Endothelial cell of umbilical vein (primary cell): ENCODE measurements around the gene MRPL58. TPM values are rescaled to one million over a fixed set of nuclear protein-coding genes. Genes with fewer than 3 reads are reported as not detected.
"Not testable (repeated sequence)": the region's sequence is repeated elsewhere in the genome, so short reads cannot be mapped to it uniquely, and the experiment has no call there.

Experiments
- BruUV-seq: library from RNA; stranded (reverse); fragments of 400-500 nt; replicated peaks from 2 replicates; lab custom pipeline; 2021; lab: Mats Ljungman, UMichigan
- CTCF ChIA-PET: fragments of 300-600, 350-600 bp; sonication (Branson Sonifier 250); formaldehyde crosslinking; loops from one replicate; lab custom pipeline; 2021; ENCODE audit warnings: antibody characterized with exemption, inconsistent platforms; lab: Charles Lee
- POLR2A ChIA-PET: fragments of 300-600, 350-600 bp; sonication (Branson Sonifier 250); formaldehyde crosslinking; loops from one replicate; lab custom pipeline; 2021; ENCODE audit warnings: antibody characterized with exemption, inconsistent platforms; lab: Charles Lee
- DNase-seq: peaks from one replicate; pipeline ENCODE4 v3.0.0-alpha.2; 2011; ENCODE audit warnings: low read depth, low spot score
- FAIRE-seq: peaks from 2 replicates; lab custom pipeline; 2011; peaks lifted over from hg19 to GRCh38; lab: Jason Lieb, UNC
- H2AFZ ChIP-seq: 2 replicates; pipeline ENCODE4 v1.6.0; 2012; ENCODE audit warnings: low read depth, low read length, control low read depth, inconsistent platforms
- H3K27ac ChIP-seq: 2 replicates; pipeline ENCODE4 v1.5.1; 2011; ENCODE audit warnings: low read depth, mild to moderate bottlenecking, control low read depth, low read length, moderate library complexity; ENCODE audit not compliant: insufficient read depth
- H3K27me3 ChIP-seq, 2 experiments: 2 replicates each; pipeline versions ENCODE4 v1.6.0 to v1.6.1; 2011; ENCODE audit warnings: low read length in 2 of 2, mixed read lengths in 1 of 2; ENCODE audit not compliant: control insufficient read depth in 2 of 2, insufficient read depth in 2 of 2
- H3K36me3 ChIP-seq, 2 experiments: 2 replicates in 1 of 2; 3 replicates in 1 of 2; pipeline ENCODE4 v1.5.1; 2011; ENCODE audit warnings: low read length in 2 of 2, mild to moderate bottlenecking in 1 of 2, moderate library complexity in 1 of 2; ENCODE audit not compliant: control insufficient read depth in 2 of 2, insufficient read depth in 2 of 2; ENCODE audit errors: extremely low read depth in 1 of 2
- H3K4me1 ChIP-seq: 3 replicates; pipeline ENCODE4 v1.5.1; 2011; ENCODE audit warnings: mild to moderate bottlenecking, low read length; ENCODE audit not compliant: control insufficient read depth, insufficient read depth; ENCODE audit errors: extremely low read depth
- H3K4me2 ChIP-seq: 2 replicates; pipeline ENCODE4 v1.6.1; 2011; ENCODE audit warnings: low read length, control low read depth, mixed read lengths; ENCODE audit not compliant: insufficient read depth
- H3K4me3 ChIP-seq, 3 experiments: fragments of 200-600 bp in 1 of 3; sonication (generic), shearing (Covaris generic) in 1 of 3; replicated peaks in 1 of 3; 2 replicates each; pipeline ENCODE4 v1.5.1; 2011 to 2016; ENCODE audit warnings: control low read depth in 3 of 3, low read length in 3 of 3, mild to moderate bottlenecking in 2 of 3, inconsistent platforms in 1 of 3, low read depth in 1 of 3, moderate library complexity in 1 of 3; ENCODE audit not compliant: insufficient read depth in 1 of 3
- H3K79me2 ChIP-seq: 2 replicates; pipeline ENCODE4 v1.6.0; 2012; ENCODE audit warnings: low read length, inconsistent platforms; ENCODE audit not compliant: control insufficient read depth, insufficient read depth
- H3K9ac ChIP-seq: replicated peaks from 2 replicates; pipeline ENCODE3; 2011; ENCODE audit warnings: low read length, control low read depth; ENCODE audit not compliant: insufficient read depth; ENCODE audit errors: extremely low read depth
- H3K9me1 ChIP-seq: replicated peaks from 3 replicates; pipeline ENCODE4 v1.6.0; 2011; ENCODE audit warnings: mild to moderate bottlenecking, low read length; ENCODE audit not compliant: control insufficient read depth, insufficient read depth; ENCODE audit errors: extremely low read depth
- H3K9me3 ChIP-seq: replicated peaks from 2 replicates; pipeline ENCODE4 v1.5.1; 2012; ENCODE audit warnings: low read length, inconsistent platforms; ENCODE audit not compliant: control insufficient read depth, insufficient read depth
- H4K20me1 ChIP-seq: replicated peaks from 2 replicates; pipeline ENCODE3; 2011; ENCODE audit warnings: mild to moderate bottlenecking, low read length; ENCODE audit not compliant: control insufficient read depth, insufficient read depth; ENCODE audit errors: extremely low read depth
- CTCF ChIP-seq, 2 donors: IDR thresholded peaks; 1 replicate in 1 of 2; 2 replicates in 1 of 2; pipeline ENCODE4 v1.5.1; 2011; ENCODE audit warnings: low read length in 2 of 2, mild to moderate bottlenecking in 2 of 2, moderate library complexity in 2 of 2, control low read depth in 1 of 2, inconsistent platforms in 1 of 2, low read depth in 1 of 2; ENCODE audit not compliant: insufficient read depth in 1 of 2; ENCODE audit errors: extremely low read depth in 1 of 2
- EZH2 ChIP-seq: IDR thresholded peaks from 2 replicates; pipeline ENCODE4 v1.6.1; 2012; ENCODE audit warnings: borderline replicate concordance, low read depth, mild to moderate bottlenecking, moderate library complexity, low read length, inconsistent platforms; ENCODE audit not compliant: severe bottlenecking
- FOS ChIP-seq: IDR thresholded peaks from 2 replicates; pipeline ENCODE4 v1.6.1; 2011; ENCODE audit warnings: mild to moderate bottlenecking, low read length, moderate library complexity, borderline replicate concordance; ENCODE audit not compliant: insufficient read depth
- GATA2 ChIP-seq: IDR thresholded peaks from 2 replicates; pipeline ENCODE4 v1.7.0; 2011; ENCODE audit warnings: low read depth, mild to moderate bottlenecking, moderate library complexity, mixed read lengths, low read length; ENCODE audit not compliant: insufficient read length, insufficient read depth
- JUN ChIP-seq: IDR thresholded peaks from 2 replicates; pipeline ENCODE4 v1.6.1; 2011; ENCODE audit warnings: borderline replicate concordance, low read depth; ENCODE audit not compliant: insufficient read length, insufficient read depth
- MYC ChIP-seq: IDR thresholded peaks from one replicate; pipeline ENCODE4 v1.6.1; 2011; ENCODE audit warnings: mild to moderate bottlenecking, low read depth, low read length
- POLR2A ChIP-seq: IDR thresholded peaks from 2 replicates; pipeline ENCODE4 v1.6.1; 2012; ENCODE audit warnings: low read depth, mild to moderate bottlenecking, control low read depth, low read length
- POLR2AphosphoS5 ChIP-seq: IDR thresholded peaks from 2 replicates; pipeline ENCODE4 v1.6.1; 2012; ENCODE audit warnings: low read depth, mild to moderate bottlenecking, control low read depth, low read length, moderate library complexity; ENCODE audit not compliant: insufficient read depth
- dilution Hi-C: fragments of 300-500 bp; cut with MboI; formaldehyde crosslinking; loops from one replicate; pipeline ENCODE4 v1.15.0; 2019; ENCODE audit warnings: low sequenced_read_pairs; ENCODE audit not compliant: extremely low pct_ligation_motif_present
- intact Hi-C: fragments of 100-400 bp; cut with micrococcal nuclease; formaldehyde crosslinking; loops from one replicate; pipeline ENCODE4 v1.10.0; 2022
- polyA plus RNA-seq, 4 experiments: library from polyadenylated mRNA; depleted of rRNA in 3 of 4; stranded (reverse) in 3 of 4; unstranded in 1 of 4; fragments of >200 nt; gene quantifications; 2 replicates each; pipeline versions ENCODE4 v1.2.1 to v1.2.3, GENCODE V29; 2011 to 2012; ENCODE audit warnings: missing spikeins in 1 of 4
- total RNA-seq: library from RNA; stranded (reverse); gene quantifications from 2 replicates; pipeline ENCODE4 v1.2.3, GENCODE V29; 2021
- TF ChIP-seq, protein P1 (sequence below): IDR thresholded peaks from 2 replicates; pipeline ENCODE4 v1.6.1; 2011; ENCODE audit not compliant: insufficient read depth, insufficient read length

MRPL58 gene
- total and polyA plus RNA-seq, 2 donors (not counting 3 experiments of a cell fraction or from before 2014, with no cell fraction given): 38.0 to 43.7 TPM

DNA sequence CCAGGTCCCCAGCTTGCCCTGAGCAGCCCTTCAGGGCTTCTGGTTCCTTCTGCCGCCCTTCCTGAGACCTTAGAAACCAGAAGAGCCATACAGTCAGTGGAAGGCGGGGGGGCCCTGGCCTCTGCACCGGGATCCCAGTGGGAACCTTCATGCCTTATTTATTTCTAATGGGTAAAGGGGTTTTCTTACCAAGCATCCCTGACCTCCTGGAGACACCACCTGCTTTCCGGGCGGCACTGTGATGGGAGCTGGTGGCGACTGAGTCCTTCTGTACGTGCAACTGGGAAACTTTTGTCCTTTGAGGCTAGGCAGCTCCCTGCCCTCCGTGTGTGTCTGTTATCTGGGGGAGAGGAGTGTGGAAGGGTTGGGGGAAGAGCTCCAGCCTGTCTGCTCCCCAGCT, 7.2 kb upstream of the MRPL58 start:
- ChIA-PET POLR2A (interaction anchor here (0.6 kb wide), 1 partner anchor 46 kb away, joined by 7 read pairs; no protein-coding TSS in a partner anchor), CTCF (interaction anchor here (1.0 to 1.3 kb wide), 2 partner anchors 10 to 44 kb away, joined by 3 read pairs; no protein-coding TSS in a partner anchor)
- Histone ChIP-seq H3K4me3 (no peak overlapping the region), H3K27me3 (no peaks in the 10 kb centered on the region), H3K79me2 (no peaks in the 10 kb centered on the region), H3K9ac (no peak overlapping the region), H3K4me2 (no peak overlapping the region), H3K27ac (no peak overlapping the region), H3K4me1 (no peaks in the 10 kb centered on the region), H3K9me1 (no peaks in the 10 kb centered on the region), H3K36me3 (peaks cover 0 to 38% of the 10 kb centered on the region in 2 experiments), H4K20me1 (no peaks in the 10 kb centered on the region), H3K9me3 (no peaks in the 10 kb centered on the region), H2AFZ (no peak overlapping the region)
- BruUV-seq: TSS peak; percentile 47
- dilution Hi-C loops (no loop called here), intact Hi-C loops (no loop called here)
- DNase-seq (no peak), FAIRE-seq (no peak)
- TF ChIP-seq MYC (no peak), JUN (no peak), FOS (no peak), POLR2AphosphoS5 (no peak), EZH2 (no peak), POLR2A (no peak), CTCF (IDR thresholded peaks at IDR 0.05; ENCODE audit: extremely low read depth in 1 of 2, insufficient read depth in 1 of 2, low read depth in 1 of 2, low read length in 2 of 2) (no peak), GATA2 (no peak)
- TF ChIP-seq, protein P1, sequence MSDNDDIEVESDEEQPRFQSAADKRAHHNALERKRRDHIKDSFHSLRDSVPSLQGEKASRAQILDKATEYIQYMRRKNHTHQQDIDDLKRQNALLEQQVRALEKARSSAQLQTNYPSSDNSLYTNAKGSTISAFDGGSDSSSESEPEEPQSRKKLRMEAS: no peak

DNA sequence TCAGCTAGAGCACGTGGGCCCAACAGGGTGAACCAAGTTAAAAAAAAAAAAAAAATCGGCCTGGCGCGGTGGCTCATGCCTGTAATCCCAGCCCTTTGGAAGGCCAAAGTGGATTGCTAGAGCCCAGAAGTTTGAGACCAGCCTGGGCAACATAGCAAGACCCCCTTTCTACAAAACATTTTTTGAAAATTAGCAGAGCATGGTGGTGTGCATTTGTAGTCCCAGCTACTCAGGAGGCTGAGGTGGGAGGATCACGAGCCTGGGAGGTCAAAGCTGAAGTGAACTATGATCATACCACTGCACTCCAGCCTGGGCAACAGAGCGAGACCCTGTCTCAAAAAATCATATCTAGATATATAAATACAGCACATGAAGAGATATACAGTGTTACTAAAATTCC, 6.4 kb upstream of the MRPL58 start:
- H3K4me1 ChIP-seq, H3K9me3 ChIP-seq, DNase-seq, H3K27me3 ChIP-seq, BruUV-seq, H3K79me2 ChIP-seq, dilution Hi-C loops, FAIRE-seq, intact Hi-C loops, H3K27ac ChIP-seq, H3K4me2 ChIP-seq, H3K4me3 ChIP-seq, H3K9ac ChIP-seq, H3K9me1 ChIP-seq, POLR2A ChIA-PET, H2AFZ ChIP-seq, H4K20me1 ChIP-seq: not testable (repeated sequence)
- H3K36me3 ChIP-seq: peaks cover 0 to 37% of the 10 kb centered on the region in 2 experiments
- CTCF ChIA-PET: interaction anchor here (1.0 to 2.0 kb wide), 2 partner anchors 44 to 45 kb away, joined by 3 to 10 read pairs; no protein-coding TSS in a partner anchor
